Panc1 (cell line): ENCODE results near the gene IRGQ. TPM values are rescaled to one million over a fixed set of nuclear protein-coding genes. Genes with fewer than 3 reads are reported as not detected.

Experiments
- ATAC-seq: fragments of 200-7000 bp; cut with Tn5 transposase; 2 replicates; pipeline ENCODE4 v1.9.1; 2020; ENCODE audit warnings: mild to moderate bottlenecking, moderate library complexity
- BruUV-seq: library from RNA; stranded (reverse); fragments of 400-500 nt; replicated peaks from 2 replicates; lab custom pipeline; 2021; lab: Mats Ljungman, UMichigan
- CTCF ChIA-PET: fragments of 300-600 bp; sonication (Branson Sonifier 250); formaldehyde crosslinking; loops from one replicate; lab custom pipeline; 2022; ENCODE audit warnings: antibody characterized with exemption; lab: Charles Lee
- POLR2A ChIA-PET: fragments of 300-600 bp; sonication (Branson Sonifier 250); formaldehyde crosslinking; loops from one replicate; lab custom pipeline; 2022; ENCODE audit warnings: antibody characterized with exemption; lab: Charles Lee
- DNase-seq: peaks from one replicate; pipeline ENCODE4 v3.0.0-alpha.2; 2010; ENCODE audit warnings: low read depth, low spot score
- H3K27ac ChIP-seq: 2 replicates; pipeline ENCODE4 v1.5.1; 2011; ENCODE audit warnings: mild to moderate bottlenecking, low read length, inconsistent platforms
- H3K27me3 ChIP-seq: fragments of 200-500 bp; sonication (Bioruptor generic); 2 replicates; pipeline ENCODE4 v1.6.0; 2014; ENCODE audit warnings: low read length, inconsistent platforms; ENCODE audit not compliant: control insufficient read depth, insufficient read depth
- H3K36me3 ChIP-seq: fragments of 200-500 bp; sonication (Bioruptor generic); 2 replicates; pipeline ENCODE4 v1.5.1; 2014; ENCODE audit warnings: inconsistent platforms, mild to moderate bottlenecking, low read length, moderate library complexity; ENCODE audit not compliant: control insufficient read depth, insufficient read depth
- H3K4me1 ChIP-seq: 2 replicates; pipeline ENCODE4 v1.5.1; 2011; ENCODE audit warnings: inconsistent platforms, mild to moderate bottlenecking, low read length, moderate library complexity; ENCODE audit not compliant: control insufficient read depth, insufficient read depth
- H3K4me3 ChIP-seq, 2 experiments: 2 replicates each; pipeline ENCODE4 v1.5.1; 2011 to 2012; ENCODE audit warnings: low read depth in 2 of 2, low read length in 2 of 2, mild to moderate bottlenecking in 2 of 2, inconsistent platforms in 1 of 2, moderate library complexity in 1 of 2
- H3K9me3 ChIP-seq: fragments of 200-500 bp; sonication (Bioruptor generic); 2 replicates; pipeline ENCODE4 v1.5.1; 2014; ENCODE audit warnings: low read depth, mild to moderate bottlenecking, inconsistent platforms, low read length, moderate library complexity; ENCODE audit not compliant: control insufficient read depth, insufficient read depth
- POLR2AphosphoS5 ChIP-seq: IDR thresholded peaks from 2 replicates; pipeline ENCODE4 v1.6.1; 2012; ENCODE audit warnings: mild to moderate bottlenecking, low read depth, low read length, moderate library complexity
- REST ChIP-seq, 2 experiments: IDR thresholded peaks; 2 replicates each; pipeline ENCODE4 v1.6.1; 2011 to 2012; ENCODE audit warnings: low read depth in 2 of 2, control low read depth in 1 of 2, low read length in 1 of 2, mild to moderate bottlenecking in 1 of 2, moderate library complexity in 1 of 2; ENCODE audit not compliant: insufficient read depth in 1 of 2
- SIN3A ChIP-seq: IDR thresholded peaks from 2 replicates; pipeline ENCODE4 v1.6.1; 2012; ENCODE audit warnings: low read depth, mild to moderate bottlenecking, low read length, moderate library complexity, borderline replicate concordance; ENCODE audit not compliant: insufficient read depth
- TCF7L2 ChIP-seq: IDR thresholded peaks from 2 replicates; pipeline ENCODE4 v1.6.1; 2011; ENCODE audit warnings: mild to moderate bottlenecking, low read depth, low read length, inconsistent platforms
- in situ Hi-C: cut with HindIII; loops from 2 replicates; pipeline ENCODE4 v1.10.0; 2016; ENCODE audit warnings: low sequenced_read_pairs, low pct_unique_long_range_greater_than_20kb
- intact Hi-C: fragments of 100-400 bp; cut with micrococcal nuclease; formaldehyde crosslinking; loops from one replicate; pipeline ENCODE4 v1.10.0; 2022; ENCODE audit not compliant: unreplicated experiment
- total RNA-seq: library from RNA; stranded (reverse); gene quantifications from one replicate; pipeline ENCODE4 v1.2.1, GENCODE V29; 2021; ENCODE audit not compliant: unreplicated experiment
- TF ChIP-seq, protein P1 (sequence below): fragments of 450-650 bp; IDR thresholded peaks from 2 replicates; pipeline ENCODE4 v1.5.1; 2017; ENCODE audit warnings: mild to moderate bottlenecking

The IRGQ gene
- total RNA-seq, 1 experiment from 2014 or later = 20.4 TPM

DNA sequence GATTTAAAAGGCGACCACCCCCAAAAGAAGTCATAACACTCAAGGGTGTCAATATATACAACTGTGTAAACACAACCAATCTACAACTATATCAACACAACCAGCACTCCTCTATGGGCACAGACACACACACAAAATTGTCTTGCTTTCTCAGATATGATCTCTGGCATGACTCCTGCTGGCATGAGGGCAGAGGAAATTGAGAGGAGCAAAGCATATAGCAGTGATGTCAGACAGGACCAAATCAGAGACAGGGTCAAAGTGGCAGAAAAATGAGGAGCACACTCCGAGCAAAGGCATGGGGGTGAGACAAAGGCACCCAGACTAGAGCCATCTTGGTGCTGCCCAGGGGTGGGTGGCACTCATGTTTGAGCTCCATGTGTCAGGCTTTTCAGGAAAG lies 9.6 kb downstream of the IRGQ start:
- in situ Hi-C loops (no loop called here), intact Hi-C loops (no loop called here)
- Histone ChIP-seq H3K36me3 (no peaks in the 10 kb centered on the region), H3K4me3 (no peak overlapping the region), H3K27ac (no peak overlapping the region), H3K4me1 (no peaks in the 10 kb centered on the region), H3K9me3 (no peaks in the 10 kb centered on the region), H3K27me3 (no peaks in the 10 kb centered on the region)
- POLR2A ChIA-PET = no interaction called here
- no TSS peak for BruUV-seq
- CTCF ChIA-PET = no interaction called here
- ATAC-seq = no peak
- DNase-seq = no peak
- TF ChIP-seq SIN3A (no peak), TCF7L2 (no peak), POLR2AphosphoS5 (no peak), REST (IDR thresholded peaks at IDR 0.05; ENCODE audit: insufficient read depth in 1 of 2, low read depth in 2 of 2, low read length in 1 of 2) (no peak)
- TF ChIP-seq, protein P1, sequence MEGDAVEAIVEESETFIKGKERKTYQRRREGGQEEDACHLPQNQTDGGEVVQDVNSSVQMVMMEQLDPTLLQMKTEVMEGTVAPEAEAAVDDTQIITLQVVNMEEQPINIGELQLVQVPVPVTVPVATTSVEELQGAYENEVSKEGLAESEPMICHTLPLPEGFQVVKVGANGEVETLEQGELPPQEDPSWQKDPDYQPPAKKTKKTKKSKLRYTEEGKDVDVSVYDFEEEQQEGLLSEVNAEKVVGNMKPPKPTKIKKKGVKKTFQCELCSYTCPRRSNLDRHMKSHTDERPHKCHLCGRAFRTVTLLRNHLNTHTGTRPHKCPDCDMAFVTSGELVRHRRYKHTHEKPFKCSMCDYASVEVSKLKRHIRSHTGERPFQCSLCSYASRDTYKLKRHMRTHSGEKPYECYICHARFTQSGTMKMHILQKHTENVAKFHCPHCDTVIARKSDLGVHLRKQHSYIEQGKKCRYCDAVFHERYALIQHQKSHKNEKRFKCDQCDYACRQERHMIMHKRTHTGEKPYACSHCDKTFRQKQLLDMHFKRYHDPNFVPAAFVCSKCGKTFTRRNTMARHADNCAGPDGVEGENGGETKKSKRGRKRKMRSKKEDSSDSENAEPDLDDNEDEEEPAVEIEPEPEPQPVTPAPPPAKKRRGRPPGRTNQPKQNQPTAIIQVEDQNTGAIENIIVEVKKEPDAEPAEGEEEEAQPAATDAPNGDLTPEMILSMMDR = no peak

DNA sequence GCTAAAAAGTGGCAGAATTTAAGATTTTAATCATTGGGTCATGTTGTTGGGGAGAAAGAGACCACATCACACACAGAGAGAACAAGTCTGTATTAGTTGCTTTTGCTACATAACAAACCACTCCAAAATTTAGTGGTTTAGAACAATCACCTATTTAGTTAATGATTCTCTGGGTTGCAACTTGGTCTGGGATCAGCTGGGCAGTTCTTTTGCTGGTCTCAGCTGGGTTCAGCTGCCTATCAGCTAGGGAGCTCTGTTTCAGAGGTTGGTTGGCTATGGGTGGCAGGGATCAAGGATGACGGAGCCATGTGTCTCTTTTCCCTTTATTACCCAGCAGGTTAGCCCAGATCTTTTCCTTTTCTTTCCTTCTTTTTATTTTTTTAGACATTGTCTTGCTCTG lies 11.4 kb downstream of the IRGQ start:
- in situ Hi-C loops = no loop called here
- Histone ChIP-seq H3K9me3 (no peaks in the 10 kb centered on the region), H3K4me1 (no peaks in the 10 kb centered on the region), H3K27me3 (no peaks in the 10 kb centered on the region), H3K27ac (no peak overlapping the region), H3K36me3 (no peaks in the 10 kb centered on the region), H3K4me3 (no peak overlapping the region)
- DNase-seq (no peak), ATAC-seq (no peak)
- no TSS peak for BruUV-seq
- CTCF ChIA-PET = no interaction called here
- intact Hi-C loops = no loop called here
- TF ChIP-seq, protein P1 = no peak
- TF ChIP-seq POLR2AphosphoS5 (no peak), REST (IDR thresholded peaks at IDR 0.05; ENCODE audit: insufficient read depth in 1 of 2, low read depth in 2 of 2, low read length in 1 of 2) (no peak), TCF7L2 (no peak), SIN3A (no peak)
- POLR2A ChIA-PET = no interaction called here
